ENCODE results near the gene MINAR1.

DNA sequence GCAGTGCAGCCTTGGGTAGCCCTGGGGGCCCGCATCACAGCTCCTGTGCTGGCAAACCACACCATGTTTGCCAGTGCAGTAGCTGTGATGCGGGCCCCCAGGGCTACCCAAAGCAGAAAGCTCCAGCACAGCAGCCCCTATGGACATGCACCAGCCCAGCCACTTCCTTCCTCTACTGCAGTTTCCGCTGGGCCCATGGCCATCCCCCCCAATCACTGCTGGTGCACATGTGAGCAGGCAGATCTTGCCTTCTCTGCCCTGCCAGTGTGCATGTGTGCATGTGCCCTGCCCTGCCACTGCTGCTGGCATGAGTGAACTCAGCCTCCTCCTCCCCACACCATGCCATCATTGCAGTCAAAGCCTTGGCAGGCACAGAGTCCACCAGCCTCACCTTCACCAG is 20.1 kb upstream of the MINAR1 start:
- TF ChIP-seq, protein P1, sequence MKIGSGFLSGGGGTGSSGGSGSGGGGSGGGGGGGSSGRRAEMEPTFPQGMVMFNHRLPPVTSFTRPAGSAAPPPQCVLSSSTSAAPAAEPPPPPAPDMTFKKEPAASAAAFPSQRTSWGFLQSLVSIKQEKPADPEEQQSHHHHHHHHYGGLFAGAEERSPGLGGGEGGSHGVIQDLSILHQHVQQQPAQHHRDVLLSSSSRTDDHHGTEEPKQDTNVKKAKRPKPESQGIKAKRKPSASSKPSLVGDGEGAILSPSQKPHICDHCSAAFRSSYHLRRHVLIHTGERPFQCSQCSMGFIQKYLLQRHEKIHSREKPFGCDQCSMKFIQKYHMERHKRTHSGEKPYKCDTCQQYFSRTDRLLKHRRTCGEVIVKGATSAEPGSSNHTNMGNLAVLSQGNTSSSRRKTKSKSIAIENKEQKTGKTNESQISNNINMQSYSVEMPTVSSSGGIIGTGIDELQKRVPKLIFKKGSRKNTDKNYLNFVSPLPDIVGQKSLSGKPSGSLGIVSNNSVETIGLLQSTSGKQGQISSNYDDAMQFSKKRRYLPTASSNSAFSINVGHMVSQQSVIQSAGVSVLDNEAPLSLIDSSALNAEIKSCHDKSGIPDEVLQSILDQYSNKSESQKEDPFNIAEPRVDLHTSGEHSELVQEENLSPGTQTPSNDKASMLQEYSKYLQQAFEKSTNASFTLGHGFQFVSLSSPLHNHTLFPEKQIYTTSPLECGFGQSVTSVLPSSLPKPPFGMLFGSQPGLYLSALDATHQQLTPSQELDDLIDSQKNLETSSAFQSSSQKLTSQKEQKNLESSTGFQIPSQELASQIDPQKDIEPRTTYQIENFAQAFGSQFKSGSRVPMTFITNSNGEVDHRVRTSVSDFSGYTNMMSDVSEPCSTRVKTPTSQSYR (CRISPR knock-in tag; IDR thresholded peaks at IDR 0.05) = no peak
- TF ChIP-seq TEAD4 (CRISPR knock-in tag; IDR thresholded peaks at IDR 0.05) (no peak), TCF7 (CRISPR knock-in tag; IDR thresholded peaks at IDR 0.05; ENCODE audit: low read depth) (no peak), NFE2L1 (CRISPR knock-in tag; IDR thresholded peaks at IDR 0.05) (no peak), CREM (CRISPR knock-in tag; IDR thresholded peaks at IDR 0.05) (no peak), FOXP1 (CRISPR knock-in tag; IDR thresholded peaks at IDR 0.05; ENCODE audit: borderline replicate concordance) (no peak), ZNF317 (CRISPR knock-in tag; IDR thresholded peaks at IDR 0.05; ENCODE audit: borderline replicate concordance, low read depth) (no peak)

All from WTC11 (cell line).